ENCODE data around the gene PCARE.

Gene PCARE

DNA sequence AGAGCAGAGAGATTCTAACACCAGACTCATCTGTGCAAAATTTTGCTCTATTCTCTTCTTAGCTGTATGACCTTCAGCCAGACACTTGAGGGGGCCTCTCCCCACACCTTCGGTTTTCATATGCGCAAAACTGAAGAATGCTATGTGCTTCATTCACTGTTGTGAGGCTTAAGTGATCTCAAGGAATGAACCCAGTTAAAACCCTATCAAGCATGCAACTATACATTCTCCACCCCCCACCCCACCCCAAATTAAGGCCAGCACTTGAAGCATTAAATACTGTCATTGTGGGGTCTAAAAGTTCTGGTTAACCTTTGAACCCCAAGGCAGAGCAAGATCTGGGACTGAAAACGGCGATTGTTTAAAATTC lies 10.0 kb downstream of the PCARE start:
- DNase-seq (ENCODE audit: low read depth): no peak
- no peak overlapping the region for H3K4me3 ChIP-seq (ENCODE audit: low read depth, low read length)
- TF ChIP-seq, protein P1, sequence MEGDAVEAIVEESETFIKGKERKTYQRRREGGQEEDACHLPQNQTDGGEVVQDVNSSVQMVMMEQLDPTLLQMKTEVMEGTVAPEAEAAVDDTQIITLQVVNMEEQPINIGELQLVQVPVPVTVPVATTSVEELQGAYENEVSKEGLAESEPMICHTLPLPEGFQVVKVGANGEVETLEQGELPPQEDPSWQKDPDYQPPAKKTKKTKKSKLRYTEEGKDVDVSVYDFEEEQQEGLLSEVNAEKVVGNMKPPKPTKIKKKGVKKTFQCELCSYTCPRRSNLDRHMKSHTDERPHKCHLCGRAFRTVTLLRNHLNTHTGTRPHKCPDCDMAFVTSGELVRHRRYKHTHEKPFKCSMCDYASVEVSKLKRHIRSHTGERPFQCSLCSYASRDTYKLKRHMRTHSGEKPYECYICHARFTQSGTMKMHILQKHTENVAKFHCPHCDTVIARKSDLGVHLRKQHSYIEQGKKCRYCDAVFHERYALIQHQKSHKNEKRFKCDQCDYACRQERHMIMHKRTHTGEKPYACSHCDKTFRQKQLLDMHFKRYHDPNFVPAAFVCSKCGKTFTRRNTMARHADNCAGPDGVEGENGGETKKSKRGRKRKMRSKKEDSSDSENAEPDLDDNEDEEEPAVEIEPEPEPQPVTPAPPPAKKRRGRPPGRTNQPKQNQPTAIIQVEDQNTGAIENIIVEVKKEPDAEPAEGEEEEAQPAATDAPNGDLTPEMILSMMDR (IDR thresholded peaks at IDR 0.05; ENCODE audit: insufficient read depth, low read depth, low read length, missing control alignments): no peak

DNA sequence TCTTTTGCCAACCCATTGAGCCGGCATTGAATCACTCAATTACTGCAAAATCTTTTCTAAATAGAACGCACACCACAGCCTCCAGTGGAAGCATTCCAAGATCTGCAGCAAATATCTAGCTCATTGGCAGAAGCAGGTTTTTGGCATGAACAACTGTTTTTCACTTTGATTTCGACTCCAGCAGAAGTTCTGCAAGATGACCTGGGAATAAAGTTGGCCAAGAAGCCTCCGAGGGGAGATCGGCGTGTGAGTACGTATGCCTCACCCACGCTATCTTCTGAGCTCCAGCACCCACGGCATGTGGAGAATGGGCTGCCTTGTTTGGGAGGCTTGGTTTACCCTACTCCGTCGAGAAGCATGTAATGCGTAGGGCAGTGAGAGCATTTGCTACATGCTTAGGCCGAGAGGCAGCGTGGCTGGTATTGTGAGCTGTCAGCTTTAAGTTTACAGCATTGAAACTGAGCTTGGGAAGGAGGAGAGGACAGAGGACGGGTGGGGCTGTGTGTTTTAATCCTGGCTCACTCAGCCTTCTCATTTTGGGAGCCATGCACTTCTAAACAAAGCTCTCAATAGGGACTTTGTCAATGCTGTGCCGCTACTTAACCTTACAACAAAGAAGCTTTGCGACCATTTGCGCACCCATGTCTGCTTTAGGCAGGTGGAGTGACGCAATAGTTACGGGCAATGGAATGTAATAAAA lies 10.5 kb downstream of the PCARE start:
- TF ChIP-seq, protein P1 (IDR thresholded peaks at IDR 0.05; ENCODE audit: insufficient read depth, low read depth, low read length, missing control alignments): no peak
- H3K4me3 ChIP-seq (ENCODE audit: low read depth, low read length): no peak overlapping the region
- no peak for DNase-seq (ENCODE audit: low read depth)

DNA sequence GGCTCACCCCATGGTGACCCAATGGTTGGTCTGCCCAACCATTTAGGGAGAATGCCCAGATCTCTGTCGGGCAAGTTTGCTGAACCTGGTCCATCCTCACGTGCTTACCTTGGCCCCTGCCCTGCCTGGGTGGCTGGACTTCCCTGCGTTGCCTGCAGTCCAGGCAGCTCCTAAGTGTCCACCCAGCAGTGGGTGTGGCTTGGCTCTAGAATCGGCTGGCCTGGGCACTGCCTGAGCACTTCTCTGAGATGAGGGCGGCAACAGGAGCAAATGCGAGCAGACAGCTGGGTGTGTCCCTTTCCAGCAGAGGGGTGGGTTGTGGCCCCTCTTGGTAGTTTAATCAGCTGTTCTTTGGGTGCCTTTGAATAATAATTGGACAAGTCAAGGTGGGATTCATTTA lies 11.3 kb downstream of the PCARE start:
- TF ChIP-seq, protein P1 (IDR thresholded peaks at IDR 0.05; ENCODE audit: insufficient read depth, low read depth, low read length, missing control alignments): no peak
- H3K4me3 ChIP-seq (ENCODE audit: low read depth, low read length): no peak overlapping the region
- no peak for DNase-seq (ENCODE audit: low read depth)

DNA sequence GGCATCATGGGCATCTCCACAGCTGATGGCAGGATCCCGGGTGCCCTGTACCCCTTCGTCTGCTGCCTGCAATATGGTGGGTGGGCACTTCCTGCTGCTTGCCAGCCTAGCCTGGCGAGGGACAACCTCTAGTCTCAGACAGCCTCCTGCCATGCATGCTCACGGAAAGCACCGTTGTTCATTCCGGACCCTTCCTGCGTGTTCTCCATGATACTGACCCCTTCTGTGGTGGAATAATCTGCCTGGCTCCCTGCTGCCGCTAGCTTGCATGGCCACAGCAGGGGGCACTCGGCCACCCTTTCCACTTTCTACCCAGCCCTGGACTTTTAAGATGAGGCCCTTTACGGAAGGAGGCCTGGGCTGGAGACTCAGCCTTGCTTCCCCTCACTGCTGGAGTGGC lies 12.0 kb downstream of the PCARE start:
- TF ChIP-seq, protein P1 (IDR thresholded peaks at IDR 0.05; ENCODE audit: insufficient read depth, low read depth, low read length, missing control alignments): no peak
- no peak overlapping the region for H3K4me3 ChIP-seq (ENCODE audit: low read depth, low read length)
- no peak for DNase-seq (ENCODE audit: low read depth)

DNA sequence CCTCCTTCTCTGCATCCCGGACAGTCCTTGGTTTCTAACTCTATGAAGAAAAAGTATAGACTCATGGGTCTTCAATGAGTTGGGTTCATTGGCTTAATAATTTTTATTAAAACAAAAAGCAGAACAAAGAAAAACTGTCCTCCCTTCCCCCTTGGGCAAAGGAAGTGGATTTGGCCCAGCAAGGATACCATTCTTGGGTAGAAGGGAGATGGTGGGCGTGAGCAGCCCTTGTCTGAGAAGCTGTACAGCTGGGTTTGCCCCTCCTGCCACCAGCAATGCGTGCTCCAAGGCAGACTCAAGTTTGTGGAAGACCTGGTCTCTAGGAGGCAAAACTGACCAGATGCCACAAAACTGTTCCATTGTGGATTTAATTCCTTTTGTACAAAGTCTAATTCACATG lies 12.7 kb downstream of the PCARE start:
- TF ChIP-seq, protein P1 (IDR thresholded peaks at IDR 0.05; ENCODE audit: insufficient read depth, low read depth, low read length, missing control alignments): no peak
- no peak for DNase-seq (ENCODE audit: low read depth)
- no peak overlapping the region for H3K4me3 ChIP-seq (ENCODE audit: low read depth, low read length)

DNA sequence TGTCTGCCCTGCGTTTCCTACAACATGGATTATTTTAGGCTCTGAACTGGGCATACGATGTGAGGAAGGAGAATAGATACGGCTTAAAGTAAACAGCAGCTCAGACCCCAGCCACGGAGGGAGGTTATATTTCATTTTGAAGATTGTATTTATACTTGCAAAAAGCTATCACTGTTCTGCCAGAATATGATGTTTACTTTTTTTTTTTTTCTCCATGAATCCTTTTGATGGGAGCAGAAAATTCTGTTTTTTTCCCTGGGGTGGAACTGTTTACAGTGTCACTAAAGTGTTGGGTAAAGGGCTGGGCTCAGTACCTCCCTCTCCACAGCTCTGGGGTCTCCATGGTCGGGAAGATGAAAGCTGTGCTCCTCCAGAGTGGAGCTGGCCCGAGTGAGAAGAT lies 13.1 kb downstream of the PCARE start:
- H3K4me3 ChIP-seq (ENCODE audit: low read depth, low read length): no peak overlapping the region
- TF ChIP-seq, protein P1 (IDR thresholded peaks at IDR 0.05; ENCODE audit: insufficient read depth, low read depth, low read length, missing control alignments): no peak
- DNase-seq (ENCODE audit: low read depth): no peak

DNA sequence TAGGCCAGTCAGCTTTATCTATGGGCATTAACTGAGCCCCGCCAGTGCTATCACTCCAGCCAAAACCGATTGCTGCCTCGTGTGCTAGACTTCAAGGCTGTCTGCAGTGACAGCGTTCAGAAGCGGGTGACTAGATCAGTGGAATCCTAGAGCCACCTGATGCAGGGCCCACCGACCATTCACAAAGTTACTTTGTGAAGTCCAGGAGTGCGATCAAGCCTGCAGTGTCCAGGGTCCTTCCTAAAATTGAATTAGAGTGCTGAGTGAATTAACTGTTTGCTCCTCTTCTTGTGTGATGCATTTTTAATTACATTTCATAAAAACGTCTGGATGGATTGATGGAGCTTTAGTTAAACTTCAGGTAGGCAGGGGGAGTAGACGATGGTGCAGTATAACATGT lies 13.9 kb downstream of the PCARE start:
- no peak for DNase-seq (ENCODE audit: low read depth)
- no peak overlapping the region for H3K4me3 ChIP-seq (ENCODE audit: low read depth, low read length)
- TF ChIP-seq, protein P1 (IDR thresholded peaks at IDR 0.05; ENCODE audit: insufficient read depth, low read depth, low read length, missing control alignments): no peak

Data from GM12865 (cell line).